ENCODE data around the gene LGR6.

GRCh38 chr1:202217516-202217915 lies 23.9 kb downstream of the LGR6 start:
- TF ChIP-seq MXI1 (IDR thresholded peaks at IDR 0.05; ENCODE audit: borderline replicate concordance, low read depth, low read length) = no peak
- no peak for TF ChIP-seq CTCF (conservative IDR thresholded peaks at IDR 0.05; ENCODE audit: low read depth, low read length)
- no peak for TF ChIP-seq USF2 (IDR thresholded peaks at IDR 0.05; ENCODE audit: low read depth, low read length)
- TF ChIP-seq FOS (IDR thresholded peaks at IDR 0.05; ENCODE audit: low read depth, low read length) = no peak
- no peak for TF ChIP-seq CEBPB (IDR thresholded peaks at IDR 0.05; ENCODE audit: low read depth, low read length)
- no peak for TF ChIP-seq RAD21 (IDR thresholded peaks at IDR 0.05; ENCODE audit: low read length)
- TF ChIP-seq BHLHE40 (IDR thresholded peaks at IDR 0.05; ENCODE audit: low read depth, low read length) = no peak
- TF ChIP-seq POLR2A (IDR thresholded peaks at IDR 0.05; ENCODE audit: low read depth, low read length) = no peak
- no peak for TF ChIP-seq SMC3 (IDR thresholded peaks at IDR 0.05; ENCODE audit: low read depth, low read length)
- no peak for TF ChIP-seq NFE2L2 (IDR thresholded peaks at IDR 0.05; ENCODE audit: low read depth, low read length)
- TF ChIP-seq RCOR1 (IDR thresholded peaks at IDR 0.05; ENCODE audit: insufficient replicate concordance, low read length) = no peak
- TF ChIP-seq ELK1 (IDR thresholded peaks at IDR 0.05; ENCODE audit: borderline replicate concordance, low read depth, low read length) = no peak
- no peak for TF ChIP-seq MAFK (IDR thresholded peaks at IDR 0.05; ENCODE audit: low read depth, low read length)
